Amniotic epithelial cell (primary cell): ENCODE measurements around the gene PSTPIP2.
"Not testable (repeated sequence)": the region's sequence is repeated elsewhere in the genome, so short reads cannot be mapped to it uniquely, and the experiment has no call there.

Source experiments
- DNase-seq: peaks from one replicate; pipeline ENCODE4 v3.0.0-alpha.2; 2010; ENCODE audit warnings: low read depth

Gene PSTPIP2

GRCh38 chr18:46070232-46070631, 1.8 kb downstream of the PSTPIP2 start:
- DNase-seq: no peak

GRCh38 chr18:46069524-46069923, 2.5 kb downstream of the PSTPIP2 start:
- DNase-seq: no peak

- no peak for DNase-seq
These were observed 3.3 kb downstream of the PSTPIP2 start for GRCh38 chr18:46068763-46069162.

- peak; percentile 46 for DNase-seq
These were observed 4.5 kb downstream of the PSTPIP2 start for GRCh38 chr18:46067438-46068007.

- DNase-seq: no peak
These were observed 9.3 kb downstream of the PSTPIP2 start for GRCh38 chr18:46062781-46063180.

GRCh38 chr18:46061796-46062195, 10.3 kb downstream of the PSTPIP2 start:
- no peak for DNase-seq

GRCh38 chr18:46061387-46061786, 10.7 kb downstream of the PSTPIP2 start:
- no peak for DNase-seq

- no peak for DNase-seq
These were observed 11.7 kb downstream of the PSTPIP2 start for GRCh38 chr18:46060359-46060841.

- no peak for DNase-seq
These were observed 16.2 kb downstream of the PSTPIP2 start for GRCh38 chr18:46055838-46056230.

- DNase-seq: no peak
These were observed 16.9 kb downstream of the PSTPIP2 start for GRCh38 chr18:46054956-46055837.

- DNase-seq: no peak
These were observed 18.5 kb downstream of the PSTPIP2 start for GRCh38 chr18:46053368-46054095.

GRCh38 chr18:46051731-46052461, 20.2 kb downstream of the PSTPIP2 start:
- DNase-seq: peak; percentile 95

GRCh38 chr18:46050268-46050667, 21.8 kb downstream of the PSTPIP2 start:
- no peak for DNase-seq

GRCh38 chr18:46048641-46049040, 23.4 kb downstream of the PSTPIP2 start:
- no peak for DNase-seq

GRCh38 chr18:46047369-46047768, 24.7 kb downstream of the PSTPIP2 start:
- DNase-seq: not testable (repeated sequence)

- no peak for DNase-seq
These were observed 25.4 kb downstream of the PSTPIP2 start for GRCh38 chr18:46046688-46047087.

- DNase-seq: no peak
These were observed 25.9 kb downstream of the PSTPIP2 start for GRCh38 chr18:46046126-46046525.

- peak; percentile 72 for DNase-seq
These were observed 29.4 kb downstream of the PSTPIP2 start for GRCh38 chr18:46042571-46043123.

- no peak for DNase-seq
These were observed 31.3 kb downstream of the PSTPIP2 start for GRCh38 chr18:46040747-46041104.

GRCh38 chr18:46040033-46040746, 31.9 kb downstream of the PSTPIP2 start:
- no peak for DNase-seq
